HCT116 (cell line): ENCODE measurements around the gene ZNF276.

ENCODE experiments used
- CTCF ChIP-seq, 3 experiments: fragments of 200-600 bp in 1 of 3; sonication (generic) in 1 of 3; IDR thresholded peaks in 2 of 3; conservative IDR thresholded peaks in 1 of 3; 2 replicates each; pipeline ENCODE4 v1.5.1; 2012 to 2017; ENCODE audit warnings: low read depth in 2 of 3, low read length in 2 of 3, antibody characterized with exemption in 1 of 3, borderline replicate concordance in 1 of 3, control low read depth in 1 of 3, mild to moderate bottlenecking in 1 of 3, mixed read lengths in 1 of 3, mixed run types in 1 of 3, moderate library complexity in 1 of 3; ENCODE audit not compliant: insufficient read depth in 1 of 3
- EZH2 ChIP-seq: fragments of 200-600 bp; sonication (generic); IDR thresholded peaks from 2 replicates; pipeline ENCODE4 v1.6.1; 2017; ENCODE audit warnings: antibody characterized with exemption, mixed run types

DNA sequence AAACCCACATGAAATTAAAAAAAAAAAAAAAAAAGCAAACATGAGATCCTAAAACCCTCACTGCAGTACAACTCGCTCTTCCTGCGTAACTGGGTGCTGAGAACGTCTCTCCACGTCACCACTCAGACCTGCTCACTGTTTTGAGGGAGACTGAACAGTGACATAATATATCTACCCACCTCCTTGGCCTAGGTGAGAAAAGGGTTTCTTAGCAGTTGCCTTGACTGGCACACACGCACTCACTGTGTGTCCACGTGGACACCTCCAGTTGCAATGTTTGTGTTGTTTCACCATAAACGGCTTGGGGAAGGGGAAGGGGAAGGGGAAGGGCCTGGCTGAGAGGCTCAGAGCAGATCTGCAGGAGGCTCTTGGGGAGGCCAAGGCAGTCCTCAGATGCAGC is 63.1 kb downstream of the ZNF276 start:
- no peak for TF ChIP-seq CTCF (IDR thresholded peaks at IDR 0.05 in 2 of 3, conservative IDR thresholded peaks at IDR 0.05 in 1 of 3; ENCODE audit: borderline replicate concordance in 1 of 3, insufficient read depth in 1 of 3, low read depth in 2 of 3, low read length in 2 of 3)
- no peak for TF ChIP-seq EZH2
